Astrocyte (in vitro differentiated cells and primary cell): ENCODE results near the gene CFD.

Source experiments
- EZH2 ChIP-seq: IDR thresholded peaks from 2 replicates; pipeline ENCODE4 v1.6.1; 2012; ENCODE audit warnings: mild to moderate bottlenecking, low read length, inconsistent platforms; ENCODE audit not compliant: insufficient read depth
- TF ChIP-seq, protein P1 (sequence below): IDR thresholded peaks from 2 replicates; pipeline ENCODE4 v1.5.1; 2011; ENCODE audit warnings: low read depth, mild to moderate bottlenecking, inconsistent platforms, low read length, moderate library complexity; ENCODE audit not compliant: insufficient read depth

DNA sequence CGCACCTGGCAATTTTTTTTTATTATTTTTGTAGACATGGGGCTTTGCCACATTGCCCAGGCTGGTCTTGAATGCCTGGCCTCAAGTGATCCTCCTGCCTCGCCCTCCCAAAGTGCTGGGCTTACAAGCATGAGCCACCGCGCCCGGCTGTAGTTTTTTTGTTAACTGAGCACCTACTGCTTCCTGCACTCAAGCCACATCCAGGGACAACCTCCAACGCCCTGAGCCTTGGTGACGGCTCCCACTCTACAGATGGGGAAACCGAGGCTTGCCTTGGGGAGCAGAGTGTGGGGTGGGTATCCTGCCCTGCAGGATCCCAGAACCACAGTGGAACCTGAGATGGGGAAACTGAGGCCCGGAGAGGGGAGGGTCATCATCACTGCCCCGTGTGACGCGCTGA is 4.3 kb upstream of the CFD start:
- TF ChIP-seq, protein P1, sequence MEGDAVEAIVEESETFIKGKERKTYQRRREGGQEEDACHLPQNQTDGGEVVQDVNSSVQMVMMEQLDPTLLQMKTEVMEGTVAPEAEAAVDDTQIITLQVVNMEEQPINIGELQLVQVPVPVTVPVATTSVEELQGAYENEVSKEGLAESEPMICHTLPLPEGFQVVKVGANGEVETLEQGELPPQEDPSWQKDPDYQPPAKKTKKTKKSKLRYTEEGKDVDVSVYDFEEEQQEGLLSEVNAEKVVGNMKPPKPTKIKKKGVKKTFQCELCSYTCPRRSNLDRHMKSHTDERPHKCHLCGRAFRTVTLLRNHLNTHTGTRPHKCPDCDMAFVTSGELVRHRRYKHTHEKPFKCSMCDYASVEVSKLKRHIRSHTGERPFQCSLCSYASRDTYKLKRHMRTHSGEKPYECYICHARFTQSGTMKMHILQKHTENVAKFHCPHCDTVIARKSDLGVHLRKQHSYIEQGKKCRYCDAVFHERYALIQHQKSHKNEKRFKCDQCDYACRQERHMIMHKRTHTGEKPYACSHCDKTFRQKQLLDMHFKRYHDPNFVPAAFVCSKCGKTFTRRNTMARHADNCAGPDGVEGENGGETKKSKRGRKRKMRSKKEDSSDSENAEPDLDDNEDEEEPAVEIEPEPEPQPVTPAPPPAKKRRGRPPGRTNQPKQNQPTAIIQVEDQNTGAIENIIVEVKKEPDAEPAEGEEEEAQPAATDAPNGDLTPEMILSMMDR, result no peak
- no peak for TF ChIP-seq EZH2
